Measurements from ENCODE around the gene RRAGA. TPM values are rescaled to one million over a fixed set of nuclear protein-coding genes. Genes with fewer than 3 reads are reported as not detected.

The RRAGA gene
- total and polyA plus RNA-seq, 5 donors from 2014 or later, result 36.0 to 145 (median 123) TPM

- Histone ChIP-seq H3K36me3 (ENCODE audit: control insufficient read depth, insufficient read depth, low read length) (no peaks in the 10 kb centered on the region), H3K4me3 (ENCODE audit: low read depth, low read length) (no peak overlapping the region), H3K4me1 (ENCODE audit: control insufficient read depth, insufficient read depth, low read length, poor library complexity, severe bottlenecking) (no peaks in the 10 kb centered on the region), H3K27me3 (ENCODE audit: control insufficient read depth, insufficient read depth, low read length) (peaks cover 2% of the 10 kb centered on the region), H3K27ac (ENCODE audit: insufficient read depth, low read length, poor library complexity, severe bottlenecking) (no peak overlapping the region), H3K9me3 (ENCODE audit: control insufficient read depth in 2 of 2, low read length in 2 of 2) (no peaks in the 10 kb centered on the region)
- ATAC-seq (ENCODE audit: low read depth in 2 of 2) (no peak), DNase-seq (no peak)
- H3K27ac Mint-ChIP-seq, result no peak overlapping the region
- H3K27me3 Mint-ChIP-seq, result peaks cover 18% of the 10 kb centered on the region
- H3K36me3 Mint-ChIP-seq, result peaks cover 3% of the 10 kb centered on the region
- H3K9me3 Mint-ChIP-seq, result no peaks in the 10 kb centered on the region
- no peak overlapping the region for H3K4me3 Mint-ChIP-seq
- H3K4me1 Mint-ChIP-seq, result peaks cover 0 to 5% (median 0%) of the 10 kb centered on the region in 4 donors
These were observed 26.1 kb upstream of the RRAGA start for GRCh38 chr9:19023078-19023477.

- Mint-ChIP-seq H3K27me3 (peaks cover 6% of the 10 kb centered on the region), H3K9me3 (no peaks in the 10 kb centered on the region), H3K4me3 (no peak overlapping the region), H3K4me1 (peaks cover 0 to 3% (median under 1%) of the 10 kb centered on the region in 4 donors), H3K27ac (no peak overlapping the region), H3K36me3 (peaks cover 3% of the 10 kb centered on the region)
- DNase-seq (no peak), ATAC-seq (ENCODE audit: low read depth in 2 of 2) (no peak)
- Histone ChIP-seq H3K9me3 (ENCODE audit: control insufficient read depth in 2 of 2, low read length in 2 of 2) (no peaks in the 10 kb centered on the region), H3K27ac (ENCODE audit: insufficient read depth, low read length, poor library complexity, severe bottlenecking) (no peak overlapping the region), H3K4me3 (ENCODE audit: low read depth, low read length) (no peak overlapping the region), H3K36me3 (ENCODE audit: control insufficient read depth, insufficient read depth, low read length) (no peaks in the 10 kb centered on the region), H3K4me1 (ENCODE audit: control insufficient read depth, insufficient read depth, low read length, poor library complexity, severe bottlenecking) (no peaks in the 10 kb centered on the region), H3K27me3 (ENCODE audit: control insufficient read depth, insufficient read depth, low read length) (peaks cover 2% of the 10 kb centered on the region)
These were observed 22.9 kb upstream of the RRAGA start for GRCh38 chr9:19026375-19026774.

GRCh38 chr9:19027825-19028224 is 21.4 kb upstream of the RRAGA start:
- Mint-ChIP-seq H3K4me1 (peaks cover 0 to 3% (median under 1%) of the 10 kb centered on the region in 4 donors), H3K9me3 (no peaks in the 10 kb centered on the region)
- H3K36me3 ChIP-seq (ENCODE audit: control insufficient read depth, insufficient read depth, low read length), result no peaks in the 10 kb centered on the region

GRCh38 chr9:19028835-19029451 is 20.3 kb upstream of the RRAGA start:
- DNase-seq (peak in 2 of 3 donors; percentile 22 to 59), ATAC-seq (ENCODE audit: low read depth in 2 of 2) (peak in 1 of 2 donors; percentile 65)
- H3K27ac Mint-ChIP-seq, result peak overlapping the region in 1 of 3 donors; percentile 49
- H3K27me3 ChIP-seq (ENCODE audit: control insufficient read depth, insufficient read depth, low read length), result peaks cover 2% of the 10 kb centered on the region
- no peaks in the 10 kb centered on the region for H3K36me3 Mint-ChIP-seq
- no peaks in the 10 kb centered on the region for H3K36me3 ChIP-seq (ENCODE audit: control insufficient read depth, insufficient read depth, low read length)
- H3K4me1 Mint-ChIP-seq, result peaks cover 0 to 3% (median under 1%) of the 10 kb centered on the region in 4 donors
- H3K27me3 Mint-ChIP-seq, result no peaks in the 10 kb centered on the region
- H3K27ac ChIP-seq (ENCODE audit: insufficient read depth, low read length, poor library complexity, severe bottlenecking), result no peak overlapping the region
- H3K9me3 Mint-ChIP-seq, result no peaks in the 10 kb centered on the region
- no peak overlapping the region for H3K4me3 ChIP-seq (ENCODE audit: low read depth, low read length)
- no peaks in the 10 kb centered on the region for H3K4me1 ChIP-seq (ENCODE audit: control insufficient read depth, insufficient read depth, low read length, poor library complexity, severe bottlenecking)
- no peak overlapping the region for H3K4me3 Mint-ChIP-seq
- H3K9me3 ChIP-seq (ENCODE audit: control insufficient read depth in 2 of 2, low read length in 2 of 2), result no peaks in the 10 kb centered on the region

More at GRCh38 chr9:19027825-19028224, 21.4 kb upstream of the RRAGA start:
- Histone ChIP-seq H3K9me3 (ENCODE audit: control insufficient read depth in 2 of 2, low read length in 2 of 2) (no peaks in the 10 kb centered on the region), H3K27me3 (ENCODE audit: control insufficient read depth, insufficient read depth, low read length) (peaks cover 2% of the 10 kb centered on the region), H3K4me1 (ENCODE audit: control insufficient read depth, insufficient read depth, low read length, poor library complexity, severe bottlenecking) (no peaks in the 10 kb centered on the region), H3K27ac (ENCODE audit: insufficient read depth, low read length, poor library complexity, severe bottlenecking) (no peak overlapping the region), H3K4me3 (ENCODE audit: low read depth, low read length) (no peak overlapping the region)
- Mint-ChIP-seq H3K4me3 (no peak overlapping the region), H3K27me3 (peaks cover 6% of the 10 kb centered on the region), H3K36me3 (no peaks in the 10 kb centered on the region), H3K27ac (no peak overlapping the region)
- ATAC-seq (ENCODE audit: low read depth in 2 of 2) (no peak), DNase-seq (no peak)

GRCh38 chr9:19030899-19031298 is 18.3 kb upstream of the RRAGA start:
- H3K27me3 ChIP-seq (ENCODE audit: control insufficient read depth, insufficient read depth, low read length), result no peaks in the 10 kb centered on the region
- H3K36me3 Mint-ChIP-seq, result no peaks in the 10 kb centered on the region
- no peak overlapping the region for H3K4me3 ChIP-seq (ENCODE audit: low read depth, low read length)
- ATAC-seq (ENCODE audit: low read depth in 2 of 2) (no peak), DNase-seq (no peak)
- H3K27ac Mint-ChIP-seq, result no peak overlapping the region
- peaks cover 0 to 2% (median 0%) of the 10 kb centered on the region in 7 donors for H3K9me3 Mint-ChIP-seq
- no peaks in the 10 kb centered on the region for H3K9me3 ChIP-seq (ENCODE audit: control insufficient read depth in 2 of 2, low read length in 2 of 2)
- H3K4me1 ChIP-seq (ENCODE audit: control insufficient read depth, insufficient read depth, low read length, poor library complexity, severe bottlenecking), result no peaks in the 10 kb centered on the region
- no peaks in the 10 kb centered on the region for H3K36me3 ChIP-seq (ENCODE audit: control insufficient read depth, insufficient read depth, low read length)
- H3K27me3 Mint-ChIP-seq, result no peaks in the 10 kb centered on the region
- H3K27ac ChIP-seq (ENCODE audit: insufficient read depth, low read length, poor library complexity, severe bottlenecking), result no peak overlapping the region
- peaks cover 0 to 3% (median under 1%) of the 10 kb centered on the region in 4 donors for H3K4me1 Mint-ChIP-seq
- no peak overlapping the region for H3K4me3 Mint-ChIP-seq

- Histone ChIP-seq H3K9me3 (ENCODE audit: control insufficient read depth in 2 of 2, low read length in 2 of 2) (no peaks in the 10 kb centered on the region), H3K27me3 (ENCODE audit: control insufficient read depth, insufficient read depth, low read length) (no peaks in the 10 kb centered on the region), H3K4me3 (ENCODE audit: low read depth, low read length) (no peak overlapping the region), H3K36me3 (ENCODE audit: control insufficient read depth, insufficient read depth, low read length) (no peaks in the 10 kb centered on the region), H3K27ac (ENCODE audit: insufficient read depth, low read length, poor library complexity, severe bottlenecking) (no peak overlapping the region), H3K4me1 (ENCODE audit: control insufficient read depth, insufficient read depth, low read length, poor library complexity, severe bottlenecking) (no peaks in the 10 kb centered on the region)
- Mint-ChIP-seq H3K4me1 (peaks cover 0 to 2% (median 0%) of the 10 kb centered on the region in 4 donors), H3K4me3 (no peak overlapping the region), H3K27me3 (no peaks in the 10 kb centered on the region), H3K36me3 (no peaks in the 10 kb centered on the region), H3K9me3 (peaks cover 0 to 2% (median 0%) of the 10 kb centered on the region in 7 donors), H3K27ac (no peak overlapping the region)
- no peak for DNase-seq
- no peak for ATAC-seq (ENCODE audit: low read depth in 2 of 2)
These were observed 16.8 kb upstream of the RRAGA start for GRCh38 chr9:19032406-19032805.

GRCh38 chr9:19033015-19033414 is 16.2 kb upstream of the RRAGA start, which contains the start of gene SAXO1:
Gene SAXO1, minus strand, starts transcription at chr9:19033209. Its CDS starts 301 bp downstream, at chr9:19032908.
- no peak for DNase-seq
- H3K4me1 Mint-ChIP-seq, result peaks cover 0 to 2% (median 0%) of the 10 kb centered on the region in 4 donors
- H3K27me3 Mint-ChIP-seq, result no peaks in the 10 kb centered on the region
- Histone ChIP-seq H3K36me3 (ENCODE audit: control insufficient read depth, insufficient read depth, low read length) (no peaks in the 10 kb centered on the region), H3K4me1 (ENCODE audit: control insufficient read depth, insufficient read depth, low read length, poor library complexity, severe bottlenecking) (no peaks in the 10 kb centered on the region), H3K4me3 (ENCODE audit: low read depth, low read length) (no peak within 1 kb of the TSS), H3K9me3 (ENCODE audit: control insufficient read depth in 2 of 2, low read length in 2 of 2) (no peaks in the 10 kb centered on the region), H3K27ac (ENCODE audit: insufficient read depth, low read length, poor library complexity, severe bottlenecking) (no peak within 1 kb of the TSS), H3K27me3 (ENCODE audit: control insufficient read depth, insufficient read depth, low read length) (no peaks in the 10 kb centered on the region)
- no peak within 1 kb of the TSS for H3K27ac Mint-ChIP-seq
- H3K36me3 Mint-ChIP-seq, result no peaks in the 10 kb centered on the region
- H3K4me3 Mint-ChIP-seq, result no peak within 1 kb of the TSS
- no peak for ATAC-seq (ENCODE audit: low read depth in 2 of 2)
- peaks cover 0 to 2% (median 0%) of the 10 kb centered on the region in 7 donors for H3K9me3 Mint-ChIP-seq

GRCh38 chr9:19036611-19037010 is 12.6 kb upstream of the RRAGA start:
- H3K27ac Mint-ChIP-seq, result no peak overlapping the region
- H3K4me1 Mint-ChIP-seq, result peaks cover 0 to 4% (median 0%) of the 10 kb centered on the region in 4 donors
- no peaks in the 10 kb centered on the region for H3K36me3 ChIP-seq (ENCODE audit: control insufficient read depth, insufficient read depth, low read length)
- no peaks in the 10 kb centered on the region for H3K36me3 Mint-ChIP-seq
- no peak overlapping the region for H3K4me3 Mint-ChIP-seq
- H3K9me3 ChIP-seq (ENCODE audit: control insufficient read depth in 2 of 2, low read length in 2 of 2), result no peaks in the 10 kb centered on the region
- no peak overlapping the region for H3K4me3 ChIP-seq (ENCODE audit: low read depth, low read length)
- DNase-seq (no peak), ATAC-seq (ENCODE audit: low read depth in 2 of 2) (no peak)
- H3K27me3 Mint-ChIP-seq, result no peaks in the 10 kb centered on the region
- no peak overlapping the region for H3K27ac ChIP-seq (ENCODE audit: insufficient read depth, low read length, poor library complexity, severe bottlenecking)
- H3K9me3 Mint-ChIP-seq, result peaks cover 0 to 2% (median 0%) of the 10 kb centered on the region in 7 donors
- no peaks in the 10 kb centered on the region for H3K27me3 ChIP-seq (ENCODE audit: control insufficient read depth, insufficient read depth, low read length)
- no peaks in the 10 kb centered on the region for H3K4me1 ChIP-seq (ENCODE audit: control insufficient read depth, insufficient read depth, low read length, poor library complexity, severe bottlenecking)
